Left forelimb (tissue), 1 donor: ENCODE results near the gene CACNA2D2.

Experiments used
- DNase-seq: peaks from one replicate; pipeline ENCODE4 v3.0.0-alpha.2; 2018; ENCODE audit warnings: low spot score

The CACNA2D2 gene

GRCh38 chr3:50428007-50428633, 75.3 kb downstream of the CACNA2D2 start:
- DNase-seq = no peak

- DNase-seq = no peak
Observed at GRCh38 chr3:50427217-50427616, 76.2 kb downstream of the CACNA2D2 start.

GRCh38 chr3:50425911-50426310, 77.5 kb downstream of the CACNA2D2 start:
- no peak for DNase-seq

- no peak for DNase-seq
Observed at GRCh38 chr3:50423543-50423942, 79.9 kb downstream of the CACNA2D2 start.

- DNase-seq = no peak
Observed at GRCh38 chr3:50422153-50422552, 81.3 kb downstream of the CACNA2D2 start.

- DNase-seq = no peak
Observed at GRCh38 chr3:50419595-50420370, 83.7 kb downstream of the CACNA2D2 start.

GRCh38 chr3:50418850-50419249, 84.6 kb downstream of the CACNA2D2 start:
- no peak for DNase-seq

GRCh38 chr3:50417637-50418033, 85.8 kb downstream of the CACNA2D2 start:
- no peak for DNase-seq

- no peak for DNase-seq
Observed at GRCh38 chr3:50416736-50417636, 86.4 kb downstream of the CACNA2D2 start.

- no peak for DNase-seq
Observed at GRCh38 chr3:50415816-50416215, 87.6 kb downstream of the CACNA2D2 start.

GRCh38 chr3:50415061-50415460, 88.4 kb downstream of the CACNA2D2 start:
- DNase-seq = no peak

- DNase-seq = no peak
Observed at GRCh38 chr3:50414616-50415015, 88.8 kb downstream of the CACNA2D2 start.

GRCh38 chr3:50412231-50412754, 91.1 kb downstream of the CACNA2D2 start:
- no peak for DNase-seq

- DNase-seq = no peak
Observed at GRCh38 chr3:50411229-50411628, 92.2 kb downstream of the CACNA2D2 start.

GRCh38 chr3:50410608-50411139, 92.8 kb downstream of the CACNA2D2 start:
- DNase-seq = no peak

GRCh38 chr3:50410185-50410584, 93.2 kb downstream of the CACNA2D2 start:
- no peak for DNase-seq

GRCh38 chr3:50408443-50408944, 94.9 kb downstream of the CACNA2D2 start:
- DNase-seq = no peak

- DNase-seq = no peak
Observed at GRCh38 chr3:50406487-50406886, 96.9 kb downstream of the CACNA2D2 start.

GRCh38 chr3:50405249-50405648, 98.2 kb downstream of the CACNA2D2 start:
- DNase-seq = no peak

- no peak for DNase-seq
Observed at GRCh38 chr3:50401978-50402595, 101.3 kb downstream of the CACNA2D2 start.

GRCh38 chr3:50396502-50396901, 106.9 kb downstream of the CACNA2D2 start:
- no peak for DNase-seq
